GM04503 (cell line): Measurements from ENCODE around the gene PRMT5.
"Not testable (repeated sequence)": the region's sequence is repeated elsewhere in the genome, so short reads cannot be mapped to it uniquely, and the experiment has no call there.

ENCODE experiments used
- DNase-seq: peaks from one replicate; pipeline ENCODE4 v3.0.0-alpha.2; 2012; ENCODE audit warnings: low read depth

PRMT5 gene

GRCh38 chr14:22932146-22932545 lies 3.0 kb upstream of the PRMT5 start:
- DNase-seq = no peak

GRCh38 chr14:22929961-22930364 lies 787 bp upstream of the PRMT5 start:
- DNase-seq = no peak

DNA sequence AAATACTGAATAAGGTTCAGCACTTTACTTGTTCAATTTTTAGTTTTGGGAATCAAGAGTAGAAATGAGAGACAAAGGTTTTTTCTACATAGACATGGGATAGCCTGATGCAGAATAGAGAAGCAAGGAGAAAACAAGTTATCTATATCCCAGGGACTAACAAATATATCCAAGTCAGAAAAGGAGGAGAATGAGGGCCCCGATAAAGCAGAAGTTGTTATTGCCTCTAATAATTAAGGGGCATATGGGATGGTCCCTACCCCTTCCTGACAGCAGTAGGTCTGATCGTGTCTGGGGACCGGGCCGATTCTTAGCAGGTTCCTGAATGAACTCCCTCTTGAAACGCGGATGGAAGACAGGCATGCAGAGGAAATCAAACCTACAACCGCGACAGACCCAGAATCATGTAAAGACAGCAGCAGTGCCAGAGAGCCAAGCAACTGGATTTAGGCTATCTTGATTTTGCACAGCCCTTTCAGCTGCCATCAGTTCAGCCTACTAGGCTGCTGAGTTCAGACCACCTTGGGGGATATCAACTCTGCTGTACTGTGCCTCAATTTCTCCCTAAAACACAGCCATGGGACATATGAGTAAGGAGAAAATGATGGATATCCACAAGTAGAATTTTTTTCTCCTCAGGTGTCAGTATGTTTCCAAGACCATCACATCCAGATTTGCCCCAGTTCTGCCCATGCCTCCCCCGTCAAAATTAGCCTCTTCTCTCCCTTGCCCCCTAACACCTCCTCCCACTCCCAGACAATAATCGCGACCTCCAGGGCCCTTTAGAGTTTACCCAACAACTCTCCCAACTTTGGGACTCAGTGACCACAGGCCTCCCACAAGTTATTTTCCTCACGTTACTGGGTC lies 706 bp downstream of the PRMT5 start:
- no peak for DNase-seq

DNA sequence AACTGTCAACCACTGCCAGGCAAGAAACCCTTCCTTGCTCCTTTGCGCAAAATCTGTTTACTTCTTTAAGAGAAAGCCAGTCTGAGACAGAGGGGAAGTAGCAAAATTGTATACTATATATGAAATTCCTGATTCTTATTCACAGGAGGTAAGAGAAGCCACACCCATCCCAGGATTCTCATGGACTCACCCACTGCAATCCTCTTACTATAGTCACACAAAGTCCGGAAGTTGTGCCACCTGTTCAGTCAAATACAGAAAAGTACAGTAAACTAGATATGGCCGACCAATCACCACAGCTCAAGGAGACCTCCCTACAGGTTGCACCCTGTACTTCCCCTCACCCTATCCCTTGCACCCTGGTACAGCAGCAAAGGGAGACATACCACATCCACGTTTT lies 2.9 kb downstream of the PRMT5 start:
- no peak for DNase-seq

GRCh38 chr14:22925513-22925912 lies 3.7 kb downstream of the PRMT5 start:
- no peak for DNase-seq

GRCh38 chr14:22923746-22924145 lies 5.4 kb downstream of the PRMT5 start:
- DNase-seq = no peak

GRCh38 chr14:22922294-22922693 lies 6.9 kb downstream of the PRMT5 start:
- DNase-seq = no peak

GRCh38 chr14:22920697-22921096 lies 8.5 kb downstream of the PRMT5 start:
- DNase-seq = no peak

DNA sequence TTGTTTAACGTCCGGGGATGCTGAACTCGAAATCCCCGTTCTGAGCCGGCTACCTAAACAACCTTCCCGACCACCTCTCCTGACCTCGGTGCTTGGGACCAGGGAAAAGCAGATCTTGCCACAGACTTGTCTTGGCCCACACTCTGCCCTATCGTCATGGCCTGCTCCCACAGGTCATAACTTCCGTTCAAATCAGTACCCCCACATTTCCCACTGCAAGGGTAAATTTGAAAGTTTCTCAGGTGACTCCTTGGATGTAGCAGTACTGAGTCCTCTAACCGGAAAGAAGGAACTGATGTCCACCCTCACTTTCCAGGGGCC lies 9.6 kb downstream of the PRMT5 start:
- DNase-seq = no peak

- DNase-seq = peak; percentile 100
Measured at GRCh38 chr14:22918804-22919600, 10.2 kb downstream of the PRMT5 start, which contains the start of gene RBM23. RBM23 (minus strand) TSS chr14:22919149.

DNA sequence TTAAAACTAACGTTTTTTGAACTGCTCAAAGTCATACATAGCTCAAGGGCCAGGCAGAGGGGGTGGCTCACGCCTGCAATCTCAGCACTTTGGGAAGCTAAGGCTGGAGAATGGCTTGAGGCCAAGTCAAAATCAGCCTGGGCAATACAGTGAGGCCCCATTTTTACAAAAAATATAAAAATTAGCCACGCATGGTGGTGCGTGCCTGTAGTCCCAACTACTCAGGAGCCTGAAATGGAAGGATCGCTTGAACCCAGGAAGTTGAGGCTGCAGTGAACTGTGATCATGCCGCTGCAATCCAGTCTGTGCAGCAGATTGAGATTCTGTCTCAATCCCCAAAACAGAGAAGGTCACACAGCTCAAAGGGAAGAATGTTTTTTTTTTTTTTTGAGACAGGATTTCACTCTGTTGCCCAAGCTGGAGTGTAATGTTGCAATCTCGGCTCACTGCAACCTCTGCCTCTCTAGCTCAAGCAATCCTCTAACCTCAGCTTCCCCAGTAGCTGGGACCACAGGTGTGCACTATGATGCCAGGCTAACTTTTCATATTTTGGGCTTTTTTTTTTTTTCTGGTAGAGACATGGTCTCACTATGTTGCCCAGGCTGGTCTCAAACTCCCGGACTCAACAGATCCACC lies 13.2 kb downstream of the PRMT5 start:
- DNase-seq = peak; percentile 10

DNA sequence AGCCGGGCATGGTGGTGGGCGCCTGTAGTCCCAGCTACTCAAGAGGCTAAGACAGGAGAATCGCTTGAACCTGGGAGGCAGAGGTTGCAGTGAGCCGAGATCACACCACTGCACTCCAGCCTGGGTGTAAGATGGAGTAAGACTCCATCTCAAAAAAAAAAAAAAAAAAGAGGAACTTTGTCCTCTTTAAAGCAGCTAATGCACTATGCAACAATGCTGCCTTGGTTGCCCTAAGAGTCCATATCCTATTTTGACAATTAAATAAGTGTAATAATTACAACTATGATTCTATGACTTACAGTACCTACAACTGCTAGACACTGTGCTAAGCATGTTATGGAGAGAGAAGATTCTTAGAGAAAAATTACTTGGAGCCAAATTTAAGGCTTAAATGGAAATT lies 14.3 kb downstream of the PRMT5 start:
- not testable (repeated sequence) for DNase-seq

GRCh38 chr14:22910916-22911315 lies 18.3 kb downstream of the PRMT5 start:
- no peak for DNase-seq

DNA sequence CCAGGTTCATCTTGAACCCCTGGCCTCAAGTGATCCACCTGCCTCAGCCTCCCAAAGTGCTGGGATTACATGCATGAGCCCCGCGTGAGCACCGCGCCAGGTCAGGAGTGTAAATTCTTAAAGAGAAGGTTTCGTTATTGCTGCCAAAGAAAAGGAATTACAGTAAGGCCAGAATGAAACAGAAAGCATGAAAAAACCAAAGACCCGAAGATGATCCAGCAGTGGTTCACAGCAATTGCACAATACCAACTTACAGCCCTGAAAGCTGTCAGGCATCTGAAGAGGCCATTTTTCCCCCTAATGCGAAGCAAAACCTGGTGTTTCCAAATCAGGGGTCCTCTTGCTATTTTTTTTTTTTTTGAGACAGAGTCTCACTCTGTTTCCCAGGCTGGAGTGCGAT lies 20.6 kb downstream of the PRMT5 start:
- DNase-seq = no peak

GRCh38 chr14:22907429-22907828 lies 21.7 kb downstream of the PRMT5 start:
- no peak for DNase-seq

DNA sequence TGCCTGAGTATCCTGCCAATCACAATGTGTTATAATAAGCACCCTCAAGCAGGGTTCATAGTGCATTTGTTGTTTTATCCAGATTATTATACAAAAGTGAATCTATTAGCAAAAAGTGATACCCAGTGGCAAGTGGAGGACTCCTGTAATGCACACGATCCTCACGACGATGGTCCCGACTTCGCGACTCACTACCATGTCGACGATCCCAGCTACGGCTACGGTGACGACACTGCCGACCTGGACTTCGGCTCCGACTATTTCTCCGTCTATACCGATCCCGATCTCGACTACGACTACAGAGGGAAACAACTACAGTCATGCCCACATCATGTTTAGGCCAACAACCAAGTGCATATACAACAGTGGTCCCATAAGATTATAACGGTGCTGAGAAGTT lies 23.1 kb downstream of the PRMT5 start:
- DNase-seq = no peak

DNA sequence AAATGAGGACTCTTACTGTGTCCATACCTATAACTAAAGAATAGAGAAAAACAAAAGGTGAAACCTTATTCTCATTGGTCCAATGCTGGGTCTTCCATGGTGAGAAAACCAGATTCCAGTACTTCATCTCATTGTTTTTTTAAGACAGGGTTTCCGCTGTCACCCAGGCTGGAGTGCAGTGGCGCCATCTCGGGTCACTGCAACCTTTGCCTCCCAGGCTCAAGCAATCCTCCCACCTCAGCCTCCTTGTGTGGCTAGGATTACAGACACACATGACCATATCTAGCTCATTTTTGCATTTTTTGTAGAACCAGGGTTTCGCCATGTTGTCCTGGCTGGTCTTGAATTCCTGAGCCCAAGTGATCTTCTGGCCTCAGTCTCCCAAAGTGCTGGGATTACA lies 23.5 kb downstream of the PRMT5 start:
- no peak for DNase-seq

DNA sequence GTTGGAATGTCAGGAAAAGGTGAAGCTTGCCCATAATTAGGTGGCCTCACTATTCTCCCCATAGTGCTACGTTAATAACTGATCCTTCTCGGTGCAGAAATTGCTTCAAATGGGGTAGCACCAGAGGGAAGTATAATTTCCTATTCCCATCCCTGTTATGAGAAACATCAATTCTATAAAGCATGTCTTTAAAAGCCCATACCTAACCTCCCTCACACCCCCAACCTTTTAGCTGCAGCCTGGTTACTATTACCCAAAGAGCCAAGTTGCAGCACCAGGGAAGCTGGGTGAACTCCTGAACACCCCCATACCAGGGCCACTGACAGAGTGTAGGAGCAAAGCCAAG lies 25.5 kb downstream of the PRMT5 start:
- no peak for DNase-seq

- DNase-seq = no peak
Measured at GRCh38 chr14:22901799-22902198, 27.4 kb downstream of the PRMT5 start.

GRCh38 chr14:22900081-22900799 lies 28.9 kb downstream of the PRMT5 start:
- DNase-seq = no peak

- DNase-seq = peak; percentile 53
Measured at GRCh38 chr14:22898302-22899090, 30.7 kb downstream of the PRMT5 start.

- no peak for DNase-seq
Measured at GRCh38 chr14:22897357-22897756, 31.8 kb downstream of the PRMT5 start.
